Suprapubic skin (tissue), 4 donors: Measurements from ENCODE around the gene PLEKHD1. TPM values are rescaled to one million over a fixed set of nuclear protein-coding genes. Genes with fewer than 3 reads are reported as not detected.

Experiments used
- total RNA-seq, 4 donors: library from RNA; depleted of rRNA; stranded (reverse); fragments of >200 nt; gene quantifications; one replicate each; pipeline ENCODE4 v1.1.0, GENCODE V29; 2016

PLEKHD1 gene
- total RNA-seq, 4 donors from 2014 or later = 1.2 to 3.5 (median 2.3) TPM

Other genes starting within 250 kb of the PLEKHD1 start
- 1 to 10 TPM; 2.1 to 4.6 (median 3.4) TPM for gene GALNT16, start 224.6 kb upstream of the PLEKHD1 start, total RNA-seq
- gene ERH, start 86.4 kb upstream of the PLEKHD1 start, total RNA-seq = 10 to 100 TPM; 40.6 to 54.3 (median 41.5) TPM
- 10 to 100 TPM; 46.5 to 65.6 (median 60.2) TPM for gene SLC39A9, start 86.0 kb upstream of the PLEKHD1 start, total RNA-seq
- under 1 TPM in 2 of 4 donors, not detected in 2; 0.13 to 0.34 TPM for gene CCDC177, start 90.1 kb downstream of the PLEKHD1 start, total RNA-seq
- 10 to 100 TPM; 45.1 to 60.4 (median 56.7) TPM for gene SUSD6, start 126.9 kb downstream of the PLEKHD1 start, total RNA-seq